GM12873 (cell line): ENCODE data around the gene AKAP1.

Experiments
- CTCF ChIP-seq: IDR thresholded peaks from 2 replicates; pipeline ENCODE4 v1.5.1; 2012; ENCODE audit warnings: low read depth, mild to moderate bottlenecking, moderate library complexity, low read length, control low read depth; ENCODE audit not compliant: insufficient read depth; ENCODE audit errors: missing control alignments

The AKAP1 gene

GRCh38 chr17:57044976-57045867 lies 39.8 kb upstream of the AKAP1 start:
- TF ChIP-seq CTCF: no peak

GRCh38 chr17:57045868-57046704 lies 39.0 kb upstream of the AKAP1 start:
- TF ChIP-seq CTCF: no peak

GRCh38 chr17:57046749-57047148 lies 38.3 kb upstream of the AKAP1 start:
- TF ChIP-seq CTCF: no peak

GRCh38 chr17:57048096-57048495 lies 37.0 kb upstream of the AKAP1 start:
- TF ChIP-seq CTCF: no peak

GRCh38 chr17:57050306-57050705 lies 34.7 kb upstream of the AKAP1 start:
- peak; percentile 15 for TF ChIP-seq CTCF

- TF ChIP-seq CTCF: no peak
Measured at GRCh38 chr17:57051886-57052361, 33.1 kb upstream of the AKAP1 start.

GRCh38 chr17:57062865-57063264 lies 22.2 kb upstream of the AKAP1 start:
- no peak for TF ChIP-seq CTCF
